Prostate gland (tissue), 2 donors: ENCODE measurements around the gene ZAR1. TPM values are rescaled to one million over a fixed set of nuclear protein-coding genes. Genes with fewer than 3 reads are reported as not detected.
"Not testable (repeated sequence)": the region's sequence is repeated elsewhere in the genome, so short reads cannot be mapped to it uniquely, and the experiment has no call there.

ENCODE experiments used
- DNase-seq: peaks from one replicate; pipeline ENCODE4 v3.0.0-alpha.2; 2019; ENCODE audit warnings: low spot score
- H3K27ac ChIP-seq, 2 donors: fragments of 200-600 bp; sonication (generic); 2 replicates each; pipeline ENCODE4 v1.5.1; 2017 to 2019
- H3K27me3 ChIP-seq: fragments of 200-600 bp; sonication (generic); replicated peaks from 2 replicates; pipeline ENCODE4 v1.5.1; 2019; ENCODE audit not compliant: insufficient read depth
- H3K36me3 ChIP-seq, 2 donors: fragments of 200-600 bp; sonication (generic); 1 replicate in 1 of 2; 2 replicates in 1 of 2; pipeline versions ENCODE4 v1.5.1 to v1.8.1; 2017 to 2019
- H3K4me1 ChIP-seq: fragments of 200-600 bp; sonication (generic); replicated peaks from 2 replicates; pipeline ENCODE4 v1.5.1; 2019
- H3K4me3 ChIP-seq, 2 donors: fragments of 200-600 bp; sonication (generic); 2 replicates each; pipeline ENCODE4 v1.5.1; 2017 to 2019
- H3K9me3 ChIP-seq: fragments of 200-600 bp; sonication (generic); 2 replicates; pipeline ENCODE4 v1.5.1; 2017
- CTCF ChIP-seq, 4 experiments: fragments of 200-600 bp in 2 of 4; fragments of 450-650 bp in 2 of 4; sonication (generic) in 2 of 4; IDR thresholded peaks; 1 replicate in 3 of 4; 2 replicates in 1 of 4; pipeline ENCODE4 v1.5.1; 2016 to 2019; ENCODE audit warnings: antibody characterized with exemption in 4 of 4, mild to moderate bottlenecking in 2 of 4, moderate library complexity in 2 of 4
- POLR2A ChIP-seq: fragments of 450-650 bp; IDR thresholded peaks from one replicate; pipeline ENCODE4 v1.6.1; 2016; ENCODE audit warnings: antibody characterized with exemption, mild to moderate bottlenecking
- POLR2AphosphoS5 ChIP-seq: sonication (generic); formaldehyde crosslinking; IDR thresholded peaks from one replicate; pipeline ENCODE4 v1.6.1; 2017; ENCODE audit warnings: antibody characterized with exemption
- WGBS: methylation state at CpG from one replicate; pipeline ENCODE4 v1.1.5; 2018; 5-methylcytosine and 5-hydroxymethylcytosine counted together
- intact Hi-C: fragments of 100-400 bp; cut with DNase I; formaldehyde crosslinking; loops from one replicate; pipeline ENCODE4 v1.14.2; 2022
- total RNA-seq, 2 donors: library from RNA; depleted of rRNA; stranded (reverse); fragments of >200 nt; gene quantifications; one replicate each; pipeline ENCODE4 v1.1.0, GENCODE V29; 2016

ZAR1 gene
- total RNA-seq, 2 donors from 2014 or later = 1.7 TPM; not detected in 1

GRCh38 chr4:48450740-48451139 is 39.3 kb upstream of the ZAR1 start:
- Histone ChIP-seq H3K4me1 (no peaks in the 10 kb centered on the region), H3K36me3 (no peaks in the 10 kb centered on the region), H3K27ac (no peak overlapping the region), H3K27me3 (no peaks in the 10 kb centered on the region), H3K4me3 (no peak overlapping the region), H3K9me3 (no peaks in the 10 kb centered on the region)
- TF ChIP-seq POLR2AphosphoS5 (no peak), POLR2A (no peak), CTCF (IDR thresholded peaks at IDR 0.05) (no peak)
- DNase-seq = no peak
- 89% methylated on average over 3 of the region's 3 CpGs for WGBS
- intact Hi-C loops = no loop called here

- H3K4me1 ChIP-seq, H3K27ac ChIP-seq, DNase-seq, H3K9me3 ChIP-seq, H3K4me3 ChIP-seq, H3K36me3 ChIP-seq, intact Hi-C loops, H3K27me3 ChIP-seq: not testable (repeated sequence)
- 92% methylated on average over 3 of the region's 3 CpGs for WGBS
Observed at GRCh38 chr4:48451656-48452055, 38.4 kb upstream of the ZAR1 start.

GRCh38 chr4:48454591-48454990 is 35.5 kb upstream of the ZAR1 start:
- DNase-seq = no peak
- H3K27me3 ChIP-seq = no peaks in the 10 kb centered on the region
- no peak overlapping the region for H3K27ac ChIP-seq
- H3K9me3 ChIP-seq = no peaks in the 10 kb centered on the region
- intact Hi-C loops = no loop called here
- no peaks in the 10 kb centered on the region for H3K4me1 ChIP-seq
- WGBS = 98% methylated on average over 2 of the region's 2 CpGs
- TF ChIP-seq POLR2AphosphoS5 = no peak
- TF ChIP-seq POLR2A = no peak
- TF ChIP-seq CTCF (IDR thresholded peaks at IDR 0.05) = no peak
- H3K36me3 ChIP-seq = no peaks in the 10 kb centered on the region
- no peak overlapping the region for H3K4me3 ChIP-seq

GRCh38 chr4:48461000-48461399 is 29.1 kb upstream of the ZAR1 start:
- Histone ChIP-seq H3K9me3 (no peaks in the 10 kb centered on the region), H3K27me3 (no peaks in the 10 kb centered on the region), H3K4me1 (no peaks in the 10 kb centered on the region), H3K4me3 (no peak overlapping the region), H3K27ac (no peak overlapping the region), H3K36me3 (no peaks in the 10 kb centered on the region)
- no peak for DNase-seq
- no peak for TF ChIP-seq CTCF (IDR thresholded peaks at IDR 0.05)
- TF ChIP-seq POLR2AphosphoS5 = no peak
- TF ChIP-seq POLR2A = no peak
- intact Hi-C loops = no loop called here

GRCh38 chr4:48462363-48462762 is 27.7 kb upstream of the ZAR1 start:
- H3K4me3 ChIP-seq = no peak overlapping the region
- H3K27me3 ChIP-seq = no peaks in the 10 kb centered on the region
- no peaks in the 10 kb centered on the region for H3K36me3 ChIP-seq
- no peak for DNase-seq
- no peaks in the 10 kb centered on the region for H3K4me1 ChIP-seq
- no peak overlapping the region for H3K27ac ChIP-seq
- H3K9me3 ChIP-seq = no peaks in the 10 kb centered on the region
- WGBS = 30% methylated on average over 5 of the region's 5 CpGs
- no peak for TF ChIP-seq CTCF (IDR thresholded peaks at IDR 0.05)
- TF ChIP-seq POLR2A = no peak
- no peak for TF ChIP-seq POLR2AphosphoS5
- intact Hi-C loops = no loop called here
